ENCODE results near the gene PPP1R16B. TPM values are rescaled to one million over a fixed set of nuclear protein-coding genes. Genes with fewer than 3 reads are reported as not detected.

The PPP1R16B gene
- total RNA-seq, 4 donors from 2014 or later: 6.3 to 14.4 (median 9.0) TPM

GRCh38 chr20:38770970-38771369 is 34.5 kb upstream of the PPP1R16B start:
- peaks cover 36 to 62% of the 10 kb centered on the region in 2 donors for H3K36me3 ChIP-seq
- intact Hi-C loops (cut with DNase I): no loop called here
- 68 to 90% methylated on average over 5 to 6 of the region's 7 CpGs for WGBS, 2 donors
- H3K4me3 ChIP-seq (replicated peaks in 1 of 3): no peak overlapping the region
- DNase-seq: no peak
- H3K27ac ChIP-seq: no peak overlapping the region
- H3K9me3 ChIP-seq: no peaks in the 10 kb centered on the region
- TF ChIP-seq CTCF (IDR thresholded peaks at IDR 0.05) (no peak), POLR2A (IDR thresholded peaks at IDR 0.05) (no peak)
- H3K4me1 ChIP-seq: no peaks in the 10 kb centered on the region
- H3K27me3 ChIP-seq: no peaks in the 10 kb centered on the region

- no peak overlapping the region for H3K4me3 ChIP-seq (replicated peaks in 1 of 3)
- no peaks in the 10 kb centered on the region for H3K9me3 ChIP-seq
- peaks cover 36 to 58% of the 10 kb centered on the region in 2 donors for H3K36me3 ChIP-seq
- 96 to 98% methylated on average over 5 to 7 of the region's 7 CpGs for WGBS, 2 donors
- DNase-seq: no peak
- intact Hi-C loops (cut with DNase I): no loop called here
- no peaks in the 10 kb centered on the region for H3K4me1 ChIP-seq
- TF ChIP-seq CTCF (IDR thresholded peaks at IDR 0.05): no peak
- no peak for TF ChIP-seq POLR2A (IDR thresholded peaks at IDR 0.05)
- no peaks in the 10 kb centered on the region for H3K27me3 ChIP-seq
- no peak overlapping the region for H3K27ac ChIP-seq
These were observed 33.9 kb upstream of the PPP1R16B start for GRCh38 chr20:38771621-38772020.

- Histone ChIP-seq H3K4me1 (no peaks in the 10 kb centered on the region), H3K36me3 (peaks cover 29 to 40% of the 10 kb centered on the region in 2 donors), H3K9me3 (no peaks in the 10 kb centered on the region), H3K27ac (no peak overlapping the region), H3K4me3 (replicated peaks in 1 of 3) (no peak overlapping the region), H3K27me3 (no peaks in the 10 kb centered on the region)
- 73 to 99% methylated on average over 2 of the region's 2 CpGs for WGBS, 2 donors
- intact Hi-C loops (cut with DNase I): no loop called here
- no peak for DNase-seq
- TF ChIP-seq POLR2A (IDR thresholded peaks at IDR 0.05): no peak
- TF ChIP-seq CTCF (IDR thresholded peaks at IDR 0.05): no peak
These were observed 31.3 kb upstream of the PPP1R16B start for GRCh38 chr20:38774167-38774566.

- Histone ChIP-seq H3K9me3 (no peaks in the 10 kb centered on the region), H3K27me3 (no peaks in the 10 kb centered on the region), H3K27ac (no peak overlapping the region), H3K4me3 (replicated peaks in 1 of 3) (no peak overlapping the region), H3K36me3 (peaks cover 28 to 31% of the 10 kb centered on the region in 2 donors), H3K4me1 (no peaks in the 10 kb centered on the region)
- TF ChIP-seq POLR2A (IDR thresholded peaks at IDR 0.05) (no peak), CTCF (IDR thresholded peaks at IDR 0.05) (no peak)
- WGBS, 2 donors: 96% methylated on average over 11 of the region's 11 CpGs
- intact Hi-C loops (cut with DNase I): no loop called here
- no peak for DNase-seq
These were observed 29.1 kb upstream of the PPP1R16B start for GRCh38 chr20:38776363-38776762.

- WGBS, 2 donors: 53 to 59% methylated on average over 16 to 19 of the region's 19 CpGs
- Histone ChIP-seq H3K36me3 (peaks cover under 1 to 2% of the 10 kb centered on the region in 2 donors), H3K27ac (no peak overlapping the region), H3K9me3 (no peaks in the 10 kb centered on the region), H3K4me3 (replicated peaks in 1 of 3) (no peak overlapping the region), H3K4me1 (no peaks in the 10 kb centered on the region), H3K27me3 (no peaks in the 10 kb centered on the region)
- DNase-seq: no peak
- TF ChIP-seq POLR2A (IDR thresholded peaks at IDR 0.05) (no peak), CTCF (IDR thresholded peaks at IDR 0.05) (no peak)
- intact Hi-C loops (cut with DNase I): no loop called here
These were observed 26.0 kb upstream of the PPP1R16B start for GRCh38 chr20:38779247-38780097.
